HG02642 (cell line): ENCODE results near the gene DEGS1.
"Not testable (repeated sequence)": the region's sequence is repeated elsewhere in the genome, so short reads cannot be mapped to it uniquely, and the experiment has no call there.

ENCODE experiments used
- ATAC-seq: cut with Tn5 transposase; IDR thresholded peaks from one replicate; pipeline ENCODE4 v1.9.1; 2021; ENCODE audit warnings: mild to moderate bottlenecking; ENCODE audit not compliant: unreplicated experiment, poor library complexity

DEGS1 gene

DNA sequence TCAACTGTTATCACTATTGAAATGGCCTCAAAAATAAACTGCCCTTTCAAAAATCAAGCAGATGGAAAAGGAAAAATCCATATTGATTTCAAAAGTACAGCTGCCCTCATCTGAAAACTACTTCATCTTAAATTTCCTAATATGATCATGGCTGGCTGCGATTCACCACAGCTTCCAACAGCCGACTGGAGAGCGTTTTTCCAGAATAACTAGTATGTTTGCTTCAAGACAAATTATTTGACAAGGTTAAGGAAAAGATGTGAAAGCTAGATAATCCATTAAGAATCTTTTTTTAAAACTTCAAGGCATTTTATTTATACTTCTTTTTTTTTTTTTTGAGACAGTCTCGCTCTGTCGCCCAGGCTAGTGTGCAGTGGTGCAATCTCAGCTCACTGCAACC, 4.1 kb upstream of the DEGS1 start:
- no peak for ATAC-seq

DNA sequence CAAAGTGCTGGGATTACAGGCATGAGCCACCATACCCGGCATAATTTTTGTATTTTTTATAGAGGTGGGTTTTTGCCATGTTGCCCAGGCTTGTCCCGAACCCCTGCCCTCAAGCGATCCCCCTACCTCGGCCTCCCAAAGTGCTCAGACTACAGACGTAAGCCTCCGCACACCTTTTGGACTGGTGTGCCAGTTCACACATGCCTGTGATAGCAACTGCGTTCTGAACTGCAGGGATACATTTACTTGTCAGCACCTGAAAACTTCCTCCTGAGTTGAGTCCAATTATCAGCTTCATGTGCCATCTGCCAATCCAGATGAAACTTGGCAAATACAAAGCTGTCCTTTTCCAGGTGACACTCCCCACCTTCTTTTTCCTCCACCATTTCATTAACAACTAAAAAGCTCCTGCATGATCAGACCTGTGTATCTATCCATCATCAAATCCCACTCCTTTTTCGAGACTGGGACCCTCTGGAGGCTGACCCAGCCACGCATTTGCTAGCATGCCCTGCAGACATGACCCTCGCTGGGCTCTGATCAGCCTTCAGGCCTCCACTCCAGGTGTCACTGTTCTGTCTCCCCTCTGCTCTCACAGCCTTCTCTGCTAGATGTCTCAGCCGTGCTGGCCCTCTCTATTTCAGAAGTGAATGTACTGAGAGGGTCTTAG, 2.1 kb upstream of the DEGS1 start:
- no peak for ATAC-seq

- no peak for ATAC-seq
Measured at GRCh38 chr1:224181453-224181810, 1.6 kb upstream of the DEGS1 start.

DNA sequence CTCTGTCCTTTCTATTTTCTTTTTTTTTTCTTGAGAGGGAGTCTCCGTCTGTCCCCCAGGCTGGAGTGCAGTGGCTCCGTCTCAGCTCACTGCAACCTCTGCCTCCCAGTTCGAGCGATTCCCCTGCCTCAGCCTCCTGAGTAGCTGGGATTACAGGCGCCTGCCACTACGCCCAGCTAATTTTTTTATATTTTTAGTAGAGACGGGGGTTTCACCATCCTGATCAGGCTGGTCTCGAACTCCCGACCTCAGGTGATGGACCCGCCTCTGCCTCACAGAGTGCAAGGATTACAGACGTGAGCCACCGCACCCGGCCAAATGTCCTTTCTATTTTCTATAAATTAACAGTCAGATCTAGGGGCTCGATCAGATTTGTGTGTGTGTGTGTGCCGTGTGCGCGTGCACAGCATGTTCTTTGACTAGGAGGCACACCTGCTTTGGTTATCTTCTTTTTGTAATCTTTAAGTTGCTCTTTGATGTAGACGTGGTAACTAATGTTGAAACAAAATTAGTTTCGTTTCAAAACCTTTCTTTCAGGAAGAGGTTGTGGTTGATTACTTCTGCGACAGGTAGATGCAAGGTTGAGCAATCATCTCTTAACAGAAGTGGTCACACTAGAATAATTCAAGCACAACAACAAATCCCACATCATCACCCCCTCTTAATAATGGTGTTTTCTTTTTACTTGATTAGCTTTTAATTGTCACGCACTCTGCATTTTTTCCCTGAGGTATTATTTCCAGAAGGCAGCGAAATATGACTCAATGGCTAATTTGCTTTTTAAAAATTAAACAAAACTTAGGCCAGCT, 779 bp upstream of the DEGS1 start:
- ATAC-seq, result peak; percentile 32

GRCh38 chr1:224183591-224184312, 712 bp downstream of the DEGS1 start:
- ATAC-seq, result peak; percentile 54

- no peak for ATAC-seq
Measured at GRCh38 chr1:224185208-224185607, 2.2 kb downstream of the DEGS1 start.

DNA sequence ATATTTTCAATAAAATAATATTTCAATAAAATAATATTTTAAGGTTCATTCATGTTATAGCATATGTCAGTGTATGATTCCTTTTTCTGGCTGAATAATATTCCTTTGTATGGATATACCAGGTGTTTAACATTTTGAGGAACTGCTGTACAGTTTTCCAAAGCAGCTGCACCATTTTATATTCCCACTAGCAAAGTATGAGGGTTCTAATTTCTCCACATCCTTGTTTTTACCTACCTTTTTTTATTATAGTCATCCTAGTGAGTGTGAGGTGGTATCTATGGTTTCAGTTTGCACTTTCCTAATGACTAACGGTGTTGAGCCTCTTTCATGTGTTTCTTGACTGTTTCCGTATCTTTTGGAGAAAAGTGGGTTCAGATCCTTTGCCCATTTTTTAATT, 5.2 kb downstream of the DEGS1 start:
- ATAC-seq, result no peak

- ATAC-seq, result no peak
Measured at GRCh38 chr1:224189561-224189960, 6.5 kb downstream of the DEGS1 start.

DNA sequence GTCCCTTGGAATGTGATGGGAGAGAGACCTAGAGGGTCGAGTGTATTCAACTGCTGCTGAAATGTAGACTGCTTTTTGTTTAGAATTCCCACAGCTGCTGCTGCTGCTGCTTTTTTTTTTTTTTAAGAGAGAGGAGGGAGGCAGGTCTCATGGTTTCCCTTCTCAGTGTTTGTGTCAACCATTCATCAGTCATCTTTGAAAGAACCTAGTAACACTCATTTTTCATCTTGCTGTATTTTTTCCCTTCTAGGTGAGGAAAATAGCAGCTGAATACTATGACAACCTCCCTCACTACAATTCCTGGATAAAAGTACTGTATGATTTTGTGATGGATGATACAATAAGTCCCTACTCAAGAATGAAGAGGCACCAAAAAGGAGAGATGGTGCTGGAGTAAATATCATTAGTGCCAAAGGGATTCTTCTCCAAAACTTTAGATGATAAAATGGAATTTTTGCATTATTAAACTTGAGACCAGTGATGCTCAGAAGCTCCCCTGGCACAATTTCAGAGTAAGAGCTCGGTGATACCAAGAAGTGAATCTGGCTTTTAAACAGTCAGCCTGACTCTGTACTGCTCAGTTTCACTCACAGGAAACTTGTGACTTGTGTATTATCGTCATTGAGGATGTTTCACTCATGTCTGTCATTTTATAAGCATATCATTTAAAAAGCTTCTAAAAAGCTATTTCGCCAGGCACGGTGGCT, 9.2 kb downstream of the DEGS1 start:
- no peak for ATAC-seq

DNA sequence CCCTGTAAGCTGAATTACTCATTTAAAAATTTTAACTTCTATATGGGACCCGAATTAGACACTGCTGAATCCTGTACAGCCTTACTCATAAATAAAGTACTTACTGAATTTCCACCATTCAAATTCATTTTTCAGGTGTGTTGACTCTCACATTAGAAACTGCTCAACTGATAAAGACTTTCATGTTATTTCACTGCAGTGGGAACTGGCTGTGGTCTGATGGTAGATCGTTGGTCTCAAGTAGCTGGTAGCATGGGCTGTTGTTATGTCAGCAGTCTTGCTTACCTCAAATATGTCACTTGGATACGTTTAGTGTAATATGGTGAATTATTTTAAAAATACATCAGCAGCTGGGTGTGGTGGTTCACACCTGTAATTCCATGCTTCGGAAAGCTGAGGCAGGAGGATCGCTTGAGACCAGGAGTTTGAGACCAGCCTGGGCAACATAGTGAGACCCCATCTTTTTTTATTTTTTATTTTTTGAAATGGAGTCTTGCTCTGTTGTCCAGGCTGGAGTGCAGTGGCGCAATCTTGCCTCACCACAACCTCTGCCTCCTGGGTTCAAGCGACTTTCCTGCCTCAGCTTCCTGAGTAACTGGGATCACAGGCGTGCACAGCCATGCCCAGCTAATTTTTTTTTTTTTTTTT, 10.4 kb downstream of the DEGS1 start:
- no peak for ATAC-seq

- ATAC-seq, result no peak
Measured at GRCh38 chr1:224196813-224197600, 14.0 kb downstream of the DEGS1 start.

DNA sequence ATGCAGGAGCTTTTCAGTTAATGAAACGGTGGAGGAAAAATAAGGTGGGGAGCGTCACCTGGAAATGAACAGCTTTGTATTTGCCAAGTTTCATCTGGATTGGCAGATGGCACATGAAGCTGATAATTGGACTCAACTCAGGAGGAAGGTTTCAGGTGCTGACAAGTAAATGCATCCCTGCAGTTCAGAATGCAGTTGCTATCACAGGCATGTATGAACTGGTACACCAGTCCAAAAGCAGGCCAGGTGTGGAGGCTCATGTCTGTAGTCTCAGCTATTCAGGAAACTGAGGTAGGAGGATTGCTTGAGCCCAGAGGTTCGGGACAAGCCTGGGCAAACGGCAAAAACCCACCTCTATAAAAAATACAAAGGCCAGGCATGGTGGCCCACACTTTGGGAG, 15.5 kb downstream of the DEGS1 start:
- no peak for ATAC-seq

GRCh38 chr1:224199679-224200078, 16.6 kb downstream of the DEGS1 start:
- no peak for ATAC-seq

DNA sequence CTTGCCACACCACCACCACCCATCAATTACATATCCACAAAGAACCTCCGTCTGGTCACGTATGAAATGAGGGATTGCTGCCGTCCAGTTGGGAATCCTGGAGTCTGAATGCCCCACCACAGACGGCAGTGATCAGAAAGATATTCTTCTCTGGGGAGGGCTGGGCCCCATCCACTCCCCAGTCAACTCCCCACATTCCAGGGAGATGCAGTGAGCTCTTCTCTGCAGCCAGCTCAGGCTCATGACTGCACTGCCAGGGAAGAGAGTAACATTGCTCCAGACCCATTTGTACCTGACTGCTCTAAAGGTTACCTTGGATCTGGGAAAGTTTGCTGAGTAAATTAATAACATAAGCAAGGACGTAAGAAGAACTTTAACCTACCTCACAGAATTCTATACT, 18.3 kb downstream of the DEGS1 start:
- no peak for ATAC-seq

GRCh38 chr1:224201853-224202252, 18.8 kb downstream of the DEGS1 start:
- no peak for ATAC-seq

- peak; percentile 48 for ATAC-seq
Measured at GRCh38 chr1:224203243-224204016, 20.4 kb downstream of the DEGS1 start.

DNA sequence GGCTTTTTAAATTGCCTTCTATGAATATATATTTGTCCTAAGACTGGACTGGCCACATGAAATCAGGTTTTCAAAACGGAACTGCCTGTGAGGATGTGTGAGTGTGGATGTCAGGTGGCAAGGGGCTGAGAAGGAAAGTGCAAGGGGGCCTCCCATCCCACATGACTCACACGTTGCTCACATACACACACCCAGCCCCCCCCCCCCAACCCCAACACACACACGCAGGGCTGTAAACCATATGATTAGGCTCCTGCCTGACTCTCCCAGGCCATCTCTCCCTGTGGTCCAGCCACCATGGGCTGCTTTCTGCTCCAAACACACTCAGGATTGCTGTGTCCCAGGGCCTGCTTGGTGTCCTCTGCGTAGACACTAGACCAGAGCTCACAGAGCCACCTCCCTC, 22.4 kb downstream of the DEGS1 start:
- peak; percentile 42 for ATAC-seq

DNA sequence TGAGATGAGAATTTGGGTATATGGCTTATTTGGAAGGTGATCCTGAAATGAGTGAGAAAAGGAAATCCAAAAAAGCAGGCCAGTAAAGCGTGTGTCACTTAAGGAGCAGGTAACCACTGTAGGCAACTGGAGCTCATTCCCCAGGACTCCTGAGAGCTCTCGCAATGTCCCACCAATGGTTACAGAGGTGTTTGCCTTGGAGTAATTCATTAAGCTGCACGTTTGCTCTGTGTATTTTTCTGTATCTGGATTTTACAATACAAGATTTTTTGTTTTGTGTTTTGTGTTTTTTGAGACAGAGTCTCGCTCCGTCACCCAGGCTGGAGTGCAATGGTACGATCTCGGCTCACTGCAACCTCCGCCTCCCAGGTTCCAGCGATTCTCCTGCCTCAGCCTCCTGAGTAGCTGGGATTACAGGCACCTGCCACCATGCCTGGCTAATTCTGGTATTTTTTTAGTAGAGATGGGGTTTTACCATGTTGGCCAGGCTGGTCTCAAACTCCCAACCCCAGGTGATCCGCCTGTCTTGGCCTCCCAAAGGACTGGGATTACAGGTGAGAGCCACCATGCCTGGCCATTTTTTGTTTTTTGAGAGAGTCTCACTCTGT, 23.0 kb downstream of the DEGS1 start:
- ATAC-seq, result not testable (repeated sequence)
